MCF 10A (cell line): ENCODE results near the gene MGA. TPM values are rescaled to one million over a fixed set of nuclear protein-coding genes. Genes with fewer than 3 reads are reported as not detected.

Source experiments
- BruUV-seq: library from RNA; stranded (reverse); fragments of 400-500 nt; replicated peaks from 2 replicates; lab custom pipeline; 2021; lab: Mats Ljungman, UMichigan
- CTCF ChIA-PET: fragments of 300-600 bp; sonication (Branson Sonifier 250); formaldehyde crosslinking; extraction: SDS; loops from one replicate; lab custom pipeline; 2021; ENCODE audit warnings: antibody characterized with exemption, inconsistent platforms; lab: Yijun Ruan, JAX
- POLR2A ChIA-PET: fragments of 300-600, 350-650 bp; sonication (Branson Sonifier 250); formaldehyde crosslinking; extraction: SDS; loops from one replicate; lab custom pipeline; 2020; ENCODE audit warnings: antibody characterized with exemption, inconsistent platforms; lab: Yijun Ruan, JAX
- DNase-seq: peaks from one replicate; pipeline ENCODE4 v3.0.0-alpha.2; 2018; ENCODE audit not compliant: unreplicated experiment
- H3K27ac Mint-ChIP-seq: one replicate; pipeline ENCODE4 v1.8.0; 2022; ENCODE audit warnings: mild to moderate bottlenecking, low read depth, mixed read lengths; ENCODE audit not compliant: unreplicated experiment
- H3K27me3 Mint-ChIP-seq: one replicate; pipeline ENCODE4 v1.8.0; 2022; ENCODE audit warnings: mixed read lengths; ENCODE audit not compliant: insufficient read depth, unreplicated experiment
- H3K36me3 Mint-ChIP-seq: one replicate; pipeline ENCODE4 v1.8.0; 2022; ENCODE audit warnings: mild to moderate bottlenecking, moderate library complexity, mixed read lengths; ENCODE audit not compliant: insufficient read depth, unreplicated experiment
- H3K4me1 Mint-ChIP-seq: one replicate; pipeline ENCODE4 v1.8.0; 2022; ENCODE audit warnings: mixed read lengths; ENCODE audit not compliant: insufficient read depth, unreplicated experiment
- H3K4me3 Mint-ChIP-seq: one replicate; pipeline ENCODE4 v1.8.0; 2022; ENCODE audit warnings: mild to moderate bottlenecking, moderate library complexity, mixed read lengths; ENCODE audit not compliant: unreplicated experiment
- H3K9me3 Mint-ChIP-seq: one replicate; pipeline ENCODE4 v1.8.0; 2022; ENCODE audit warnings: mixed read lengths; ENCODE audit not compliant: unreplicated experiment
- CTCF ChIP-seq: fragments of 200-600 bp; IDR thresholded peaks from one replicate; pipeline ENCODE4 v1.8.0; 2022; ENCODE audit warnings: antibody characterized with exemption, mild to moderate bottlenecking; ENCODE audit not compliant: unreplicated experiment
- intact Hi-C: fragments of 100-400 bp; cut with micrococcal nuclease; formaldehyde crosslinking; loops from 2 replicates; pipeline ENCODE4 v1.14.1; 2022
- total RNA-seq: library from RNA; stranded (reverse); gene quantifications from 2 replicates; pipeline ENCODE4 v1.2.3, GENCODE V29; 2022

MGA gene
- total RNA-seq, 1 experiment from 2014 or later, result 17.5 TPM

GRCh38 chr15:41630616-41631217 is 29.5 kb upstream of the MGA start:
- Mint-ChIP-seq H3K9me3 (no peaks in the 10 kb centered on the region), H3K4me3 (no peak overlapping the region), H3K27me3 (no peaks in the 10 kb centered on the region), H3K4me1 (peaks cover 5% of the 10 kb centered on the region), H3K27ac (no peak overlapping the region), H3K36me3 (no peaks in the 10 kb centered on the region)
- intact Hi-C loops, result no loop called here
- no peak for DNase-seq
- TF ChIP-seq CTCF, result no peak
- BruUV-seq, result no TSS peak
- ChIA-PET CTCF (interaction anchor here (0.6 kb wide), 2 partner anchors 45 to 962 kb away, joined by 3 read pairs; no protein-coding TSS in a partner anchor), POLR2A (interaction anchor here (1.1 kb wide), 1 partner anchor 24 kb away, joined by 4 read pairs; no protein-coding TSS in a partner anchor)

DNA sequence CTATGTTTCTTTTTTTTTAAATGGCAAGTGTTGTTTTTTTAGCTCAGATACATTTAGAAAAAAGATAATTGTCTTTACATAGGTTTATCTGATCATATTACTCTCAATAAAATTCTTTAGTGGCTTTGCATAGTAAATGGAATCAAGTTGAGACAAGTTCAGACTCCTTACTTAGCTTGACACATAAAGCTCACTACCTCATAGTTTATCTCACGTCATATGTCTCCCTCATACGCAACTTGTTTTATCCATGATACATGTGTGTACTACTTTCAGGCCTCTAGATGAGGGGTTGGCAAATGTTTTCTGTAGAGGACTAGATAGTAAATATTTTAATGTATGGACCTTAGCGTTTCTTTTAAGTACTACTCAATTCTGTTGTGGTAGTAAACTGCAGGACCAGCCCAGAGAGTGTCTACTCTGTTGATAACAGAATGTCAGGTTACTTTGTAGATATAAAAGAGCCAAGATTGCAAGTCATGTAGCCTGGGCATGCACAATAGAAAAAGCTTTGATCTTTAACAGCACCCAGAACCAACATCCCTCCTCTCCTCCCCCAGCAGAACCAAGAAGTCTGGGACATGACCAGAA is 28.2 kb upstream of the MGA start:
- H3K27ac Mint-ChIP-seq, result no peak overlapping the region
- H3K36me3 Mint-ChIP-seq, result no peaks in the 10 kb centered on the region
- ChIA-PET CTCF (interaction anchor here (0.6 kb wide), 2 partner anchors 83 to 1650 kb away, joined by 3 to 4 read pairs; no protein-coding TSS in a partner anchor), POLR2A (no interaction called here)
- H3K4me1 Mint-ChIP-seq, result peaks cover 5% of the 10 kb centered on the region
- TF ChIP-seq CTCF, result no peak
- peak; percentile 22 for DNase-seq
- BruUV-seq, result no TSS peak
- H3K27me3 Mint-ChIP-seq, result no peaks in the 10 kb centered on the region
- no peaks in the 10 kb centered on the region for H3K9me3 Mint-ChIP-seq
- intact Hi-C loops, result no loop called here
- no peak overlapping the region for H3K4me3 Mint-ChIP-seq

DNA sequence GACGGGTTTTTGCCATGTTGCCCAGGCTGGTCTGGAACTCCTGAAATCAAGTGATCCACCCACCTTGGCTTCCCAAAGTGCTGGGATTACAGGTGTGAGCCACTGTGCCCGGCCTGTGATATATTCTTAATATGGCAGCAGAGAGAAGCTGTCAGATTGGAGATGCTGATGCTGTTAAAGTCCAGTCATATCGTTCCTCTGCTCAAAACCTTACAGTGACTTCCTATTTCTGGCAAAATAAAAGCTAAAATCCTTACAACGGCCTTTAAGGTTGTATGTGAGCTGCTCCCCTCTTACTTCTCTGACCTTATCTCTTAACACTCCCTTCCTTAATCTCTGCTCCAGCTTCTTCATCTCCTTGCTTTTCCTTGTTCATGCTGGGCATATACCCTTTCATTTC is 26.6 kb upstream of the MGA start:
- DNase-seq, result no peak
- no peak for TF ChIP-seq CTCF
- Mint-ChIP-seq H3K9me3 (no peaks in the 10 kb centered on the region), H3K4me3 (no peak overlapping the region), H3K27ac (no peak overlapping the region), H3K4me1 (peaks cover 5% of the 10 kb centered on the region), H3K36me3 (no peaks in the 10 kb centered on the region), H3K27me3 (no peaks in the 10 kb centered on the region)
- CTCF ChIA-PET, result interaction anchor here (0.6 kb wide), 1 partner anchor 49 kb away, joined by 3 read pairs; no protein-coding TSS in a partner anchor
- no TSS peak for BruUV-seq
- POLR2A ChIA-PET, result no interaction called here
- intact Hi-C loops, result no loop called here

DNA sequence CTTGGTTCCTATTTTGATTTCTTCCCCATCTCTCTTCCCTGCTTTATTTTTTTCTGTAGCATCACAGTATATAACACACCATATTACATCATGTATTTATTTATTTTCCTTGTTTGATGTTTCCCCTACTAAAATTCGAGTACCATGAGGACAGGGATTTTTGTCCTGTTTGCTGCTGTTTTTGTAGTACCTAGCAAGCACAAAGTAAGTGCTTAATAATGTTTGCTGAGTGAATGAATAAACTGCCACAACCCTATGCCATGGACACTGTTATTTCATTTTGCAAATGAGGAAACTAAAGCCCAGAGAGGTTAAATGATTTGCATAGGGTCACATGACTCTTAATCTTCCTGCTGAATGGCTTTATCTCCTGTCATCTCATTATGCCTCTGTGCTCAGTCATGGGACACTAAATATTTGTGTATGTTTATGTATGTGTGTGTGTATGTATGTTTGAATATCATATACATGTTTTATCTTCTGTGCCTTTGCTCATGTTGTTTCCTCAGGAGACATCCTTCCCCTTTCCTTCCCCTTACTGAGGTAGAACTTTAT is 26.1 kb upstream of the MGA start:
- no TSS peak for BruUV-seq
- H3K27ac Mint-ChIP-seq, result no peak overlapping the region
- CTCF ChIA-PET, result no interaction called here

More for the DNA sequence above, 26.1 kb upstream of the MGA start:
- intact Hi-C loops, result no loop called here
- Mint-ChIP-seq H3K9me3 (no peaks in the 10 kb centered on the region), H3K4me1 (peaks cover 5% of the 10 kb centered on the region), H3K27me3 (no peaks in the 10 kb centered on the region), H3K36me3 (no peaks in the 10 kb centered on the region), H3K4me3 (no peak overlapping the region)
- no peak for TF ChIP-seq CTCF
- no peak for DNase-seq
- POLR2A ChIA-PET, result no interaction called here
